Skin epidermis (tissue), 12 donors: ENCODE data around the gene MSGN1.

Source experiments
- H3K27ac ChIP-seq, 21 experiments: fragments of 200-600 bp; sonication (generic) in 11 of 21; one replicate each; pipeline ENCODE4 v1.5.0; 2020; ENCODE audit warnings: mild to moderate bottlenecking in 3 of 21, inconsistent platforms in 2 of 21, moderate library complexity in 2 of 21
- H3K4me3 ChIP-seq, 7 experiments: fragments of 200-600 bp; sonication (generic) in 2 of 7; one replicate each; pipeline ENCODE4 v1.5.0; 2020; ENCODE audit warnings: inconsistent platforms in 2 of 7, mild to moderate bottlenecking in 2 of 7, moderate library complexity in 1 of 7

The MSGN1 gene

GRCh38 chr2:17816396-17817245 lies at the start of gene MSGN1:
Gene MSGN1 (plus strand): TSS chr2:17816460. CDS start chr2:17816519, 59 bp downstream.
- Histone ChIP-seq H3K27ac (peak within 1 kb of the TSS in 16 of 21 experiments; percentile 1 to 80 (median 46)), H3K4me3 (no peak within 1 kb of the TSS)

GRCh38 chr2:17768894-17769293 lies 47.4 kb upstream of the MSGN1 start:
- Histone ChIP-seq H3K27ac (no peak overlapping the region), H3K4me3 (no peak overlapping the region)

GRCh38 chr2:17771956-17772355 lies 44.3 kb upstream of the MSGN1 start:
- no peak overlapping the region for H3K27ac ChIP-seq
- H3K4me3 ChIP-seq, result no peak overlapping the region

- H3K27ac ChIP-seq, result no peak overlapping the region
- H3K4me3 ChIP-seq, result no peak overlapping the region
Measured at GRCh38 chr2:17772532-17772931, 43.7 kb upstream of the MSGN1 start.

GRCh38 chr2:17780546-17780945 lies 35.7 kb upstream of the MSGN1 start:
- Histone ChIP-seq H3K27ac (no peak overlapping the region), H3K4me3 (no peak overlapping the region)

GRCh38 chr2:17781482-17781881 lies 34.8 kb upstream of the MSGN1 start:
- H3K4me3 ChIP-seq, result no peak overlapping the region

GRCh38 chr2:17786727-17787126 lies 29.5 kb upstream of the MSGN1 start:
- Histone ChIP-seq H3K27ac (no peak overlapping the region), H3K4me3 (no peak overlapping the region)

More at GRCh38 chr2:17781482-17781881, 34.8 kb upstream of the MSGN1 start:
- H3K27ac ChIP-seq, result no peak overlapping the region

- Histone ChIP-seq H3K27ac (no peak overlapping the region), H3K4me3 (no peak overlapping the region)
Measured at GRCh38 chr2:17788773-17789172, 27.5 kb upstream of the MSGN1 start.

GRCh38 chr2:17790536-17790935 lies 25.7 kb upstream of the MSGN1 start:
- H3K4me3 ChIP-seq, result no peak overlapping the region
- no peak overlapping the region for H3K27ac ChIP-seq

GRCh38 chr2:17791121-17791816 lies 25.0 kb upstream of the MSGN1 start:
- Histone ChIP-seq H3K27ac (no peak overlapping the region), H3K4me3 (no peak overlapping the region)

GRCh38 chr2:17791817-17792130 lies 24.5 kb upstream of the MSGN1 start:
- H3K27ac ChIP-seq, result no peak overlapping the region

GRCh38 chr2:17792515-17792914 lies 23.7 kb upstream of the MSGN1 start:
- H3K27ac ChIP-seq, result no peak overlapping the region
- no peak overlapping the region for H3K4me3 ChIP-seq

More at GRCh38 chr2:17791817-17792130, 24.5 kb upstream of the MSGN1 start:
- no peak overlapping the region for H3K4me3 ChIP-seq

GRCh38 chr2:17793296-17793695 lies 23.0 kb upstream of the MSGN1 start:
- Histone ChIP-seq H3K27ac (no peak overlapping the region), H3K4me3 (no peak overlapping the region)

GRCh38 chr2:17793803-17794354 lies 22.4 kb upstream of the MSGN1 start:
- no peak overlapping the region for H3K4me3 ChIP-seq
- H3K27ac ChIP-seq, result no peak overlapping the region

- no peak overlapping the region for H3K4me3 ChIP-seq
- no peak overlapping the region for H3K27ac ChIP-seq
Measured at GRCh38 chr2:17795309-17795708, 21.0 kb upstream of the MSGN1 start.

- no peak overlapping the region for H3K4me3 ChIP-seq
- H3K27ac ChIP-seq, result no peak overlapping the region
Measured at GRCh38 chr2:17798338-17798737, 17.9 kb upstream of the MSGN1 start.

GRCh38 chr2:17799301-17800120 lies 16.7 kb upstream of the MSGN1 start:
- Histone ChIP-seq H3K4me3 (no peak overlapping the region), H3K27ac (no peak overlapping the region)

- Histone ChIP-seq H3K4me3 (no peak overlapping the region), H3K27ac (no peak overlapping the region)
Measured at GRCh38 chr2:17800219-17800618, 16.0 kb upstream of the MSGN1 start.

GRCh38 chr2:17800693-17801458 lies 15.4 kb upstream of the MSGN1 start:
- H3K4me3 ChIP-seq, result no peak overlapping the region
- no peak overlapping the region for H3K27ac ChIP-seq
